Neural cell (in vitro differentiated cells): ENCODE results near the gene GRID1.

Source experiments
- EP300 ChIP-seq: fragments of 450-650 bp; conservative IDR thresholded peaks from 2 replicates; pipeline ENCODE4 v1.6.1; 2014; ENCODE audit warnings: antibody characterized with exemption, mild to moderate bottlenecking, moderate library complexity; ENCODE audit not compliant: poor library complexity, severe bottlenecking
- EZH2 ChIP-seq: fragments of 200-600, 300-800 bp; shearing (Covaris generic), sonication (generic); IDR thresholded peaks from 2 replicates; pipeline ENCODE4 v1.6.1; 2014; ENCODE audit warnings: antibody characterized with exemption, low read length, borderline replicate concordance, mild to moderate bottlenecking; ENCODE audit not compliant: insufficient read depth, poor library complexity, severe bottlenecking
- POLR2AphosphoS5 ChIP-seq: IDR thresholded peaks from 2 replicates; pipeline ENCODE4 v1.6.1; 2012
- RAD21 ChIP-seq: fragments of 450-650 bp; conservative IDR thresholded peaks from 2 replicates; pipeline ENCODE4 v1.6.1; 2014; ENCODE audit warnings: antibody characterized with exemption, mild to moderate bottlenecking, moderate library complexity
- TAF1 ChIP-seq: IDR thresholded peaks from 2 replicates; pipeline ENCODE4 v1.6.1; 2012; ENCODE audit warnings: low read depth
- TF ChIP-seq, protein P1 (sequence below): fragments of 450-650 bp; IDR thresholded peaks from 2 replicates; pipeline ENCODE4 v1.5.1; 2014; ENCODE audit warnings: antibody characterized with exemption, mild to moderate bottlenecking, moderate library complexity; ENCODE audit not compliant: poor library complexity, severe bottlenecking
- TF ChIP-seq, protein P2 (sequence below): IDR thresholded peaks from 2 replicates; pipeline ENCODE4 v1.6.1; 2012; ENCODE audit warnings: borderline replicate concordance

DNA sequence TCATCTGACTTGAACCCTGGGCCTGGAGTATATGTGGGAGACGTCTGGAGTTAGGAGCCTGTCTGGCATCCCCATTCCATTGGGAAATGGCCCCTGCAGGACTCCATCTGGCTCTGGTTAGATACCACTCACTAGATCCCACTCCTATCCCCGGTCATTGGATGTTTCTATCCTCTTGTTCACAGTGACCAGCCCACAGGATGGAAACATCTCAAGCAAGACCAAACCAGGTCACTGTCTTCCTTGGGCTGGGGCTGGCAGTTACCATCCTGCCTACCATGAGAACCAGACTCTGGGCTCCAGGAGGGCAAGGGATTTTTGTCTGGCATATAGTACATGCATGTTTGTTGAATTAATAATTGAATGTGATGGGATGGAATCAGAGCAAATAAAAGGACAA is 415.7 kb downstream of the GRID1 start:
- TF ChIP-seq EZH2 (no peak), POLR2AphosphoS5 (no peak), RAD21 (no peak), EP300 (no peak), TAF1 (no peak)
- TF ChIP-seq, protein P1, sequence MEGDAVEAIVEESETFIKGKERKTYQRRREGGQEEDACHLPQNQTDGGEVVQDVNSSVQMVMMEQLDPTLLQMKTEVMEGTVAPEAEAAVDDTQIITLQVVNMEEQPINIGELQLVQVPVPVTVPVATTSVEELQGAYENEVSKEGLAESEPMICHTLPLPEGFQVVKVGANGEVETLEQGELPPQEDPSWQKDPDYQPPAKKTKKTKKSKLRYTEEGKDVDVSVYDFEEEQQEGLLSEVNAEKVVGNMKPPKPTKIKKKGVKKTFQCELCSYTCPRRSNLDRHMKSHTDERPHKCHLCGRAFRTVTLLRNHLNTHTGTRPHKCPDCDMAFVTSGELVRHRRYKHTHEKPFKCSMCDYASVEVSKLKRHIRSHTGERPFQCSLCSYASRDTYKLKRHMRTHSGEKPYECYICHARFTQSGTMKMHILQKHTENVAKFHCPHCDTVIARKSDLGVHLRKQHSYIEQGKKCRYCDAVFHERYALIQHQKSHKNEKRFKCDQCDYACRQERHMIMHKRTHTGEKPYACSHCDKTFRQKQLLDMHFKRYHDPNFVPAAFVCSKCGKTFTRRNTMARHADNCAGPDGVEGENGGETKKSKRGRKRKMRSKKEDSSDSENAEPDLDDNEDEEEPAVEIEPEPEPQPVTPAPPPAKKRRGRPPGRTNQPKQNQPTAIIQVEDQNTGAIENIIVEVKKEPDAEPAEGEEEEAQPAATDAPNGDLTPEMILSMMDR, result no peak
- TF ChIP-seq, protein P2, sequence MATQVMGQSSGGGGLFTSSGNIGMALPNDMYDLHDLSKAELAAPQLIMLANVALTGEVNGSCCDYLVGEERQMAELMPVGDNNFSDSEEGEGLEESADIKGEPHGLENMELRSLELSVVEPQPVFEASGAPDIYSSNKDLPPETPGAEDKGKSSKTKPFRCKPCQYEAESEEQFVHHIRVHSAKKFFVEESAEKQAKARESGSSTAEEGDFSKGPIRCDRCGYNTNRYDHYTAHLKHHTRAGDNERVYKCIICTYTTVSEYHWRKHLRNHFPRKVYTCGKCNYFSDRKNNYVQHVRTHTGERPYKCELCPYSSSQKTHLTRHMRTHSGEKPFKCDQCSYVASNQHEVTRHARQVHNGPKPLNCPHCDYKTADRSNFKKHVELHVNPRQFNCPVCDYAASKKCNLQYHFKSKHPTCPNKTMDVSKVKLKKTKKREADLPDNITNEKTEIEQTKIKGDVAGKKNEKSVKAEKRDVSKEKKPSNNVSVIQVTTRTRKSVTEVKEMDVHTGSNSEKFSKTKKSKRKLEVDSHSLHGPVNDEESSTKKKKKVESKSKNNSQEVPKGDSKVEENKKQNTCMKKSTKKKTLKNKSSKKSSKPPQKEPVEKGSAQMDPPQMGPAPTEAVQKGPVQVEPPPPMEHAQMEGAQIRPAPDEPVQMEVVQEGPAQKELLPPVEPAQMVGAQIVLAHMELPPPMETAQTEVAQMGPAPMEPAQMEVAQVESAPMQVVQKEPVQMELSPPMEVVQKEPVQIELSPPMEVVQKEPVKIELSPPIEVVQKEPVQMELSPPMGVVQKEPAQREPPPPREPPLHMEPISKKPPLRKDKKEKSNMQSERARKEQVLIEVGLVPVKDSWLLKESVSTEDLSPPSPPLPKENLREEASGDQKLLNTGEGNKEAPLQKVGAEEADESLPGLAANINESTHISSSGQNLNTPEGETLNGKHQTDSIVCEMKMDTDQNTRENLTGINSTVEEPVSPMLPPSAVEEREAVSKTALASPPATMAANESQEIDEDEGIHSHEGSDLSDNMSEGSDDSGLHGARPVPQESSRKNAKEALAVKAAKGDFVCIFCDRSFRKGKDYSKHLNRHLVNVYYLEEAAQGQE, result no peak
